HTERT RPE-1 (cell line): ENCODE results near the gene VSIG2.

Experiments used
- in situ Hi-C: fragments of 300-500 bp; cut with MboI; formaldehyde crosslinking; loops from 4 replicates; pipeline ENCODE4 v1.14.3; 2020; ENCODE audit warnings: low sequenced_read_pairs

The VSIG2 gene

DNA sequence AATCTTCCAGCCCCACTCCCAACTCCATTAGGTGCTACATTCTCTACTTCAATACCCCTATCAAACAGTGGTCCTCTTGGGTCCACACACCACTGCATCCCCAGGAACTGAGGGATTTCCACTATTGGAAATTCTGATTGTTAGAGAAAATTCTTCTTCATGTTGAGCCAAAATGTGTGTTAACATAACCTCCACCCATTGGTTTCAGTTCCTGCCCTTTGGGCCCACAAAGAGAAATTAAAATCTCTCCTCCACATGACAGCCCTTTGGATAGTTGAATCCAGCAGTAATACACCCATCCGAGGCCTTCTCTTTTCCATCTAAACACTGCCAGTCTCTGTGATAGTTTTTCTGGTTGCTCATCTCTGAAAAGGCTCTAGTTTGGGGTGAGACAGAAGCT is 2.1 kb downstream of the VSIG2 start:
- in situ Hi-C loops: no loop called here

GRCh38 chr11:124748481-124749343 is 3.3 kb downstream of the VSIG2 start:
- in situ Hi-C loops: no loop called here

DNA sequence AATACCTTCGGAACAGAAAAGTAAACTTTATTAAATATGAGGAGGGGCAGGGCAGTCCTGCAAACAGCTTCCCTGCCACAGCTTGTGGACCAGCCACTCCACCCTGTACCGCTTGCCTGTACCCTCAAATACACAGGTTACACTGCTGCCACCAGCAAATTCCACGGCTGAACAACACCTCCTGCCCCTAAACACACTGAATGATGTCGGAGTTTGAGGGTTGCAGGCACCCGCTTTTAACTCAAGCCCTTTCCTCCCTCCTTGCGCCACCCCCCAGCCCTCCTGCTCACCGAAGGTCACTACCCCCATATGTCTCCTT is 4.0 kb downstream of the VSIG2 start:
- in situ Hi-C loops: no loop called here

GRCh38 chr11:124747406-124748099 is 4.5 kb downstream of the VSIG2 start:
- in situ Hi-C loops: no loop called here

- in situ Hi-C loops: no loop called here
Observed at GRCh38 chr11:124746621-124747243, 5.3 kb downstream of the VSIG2 start.

DNA sequence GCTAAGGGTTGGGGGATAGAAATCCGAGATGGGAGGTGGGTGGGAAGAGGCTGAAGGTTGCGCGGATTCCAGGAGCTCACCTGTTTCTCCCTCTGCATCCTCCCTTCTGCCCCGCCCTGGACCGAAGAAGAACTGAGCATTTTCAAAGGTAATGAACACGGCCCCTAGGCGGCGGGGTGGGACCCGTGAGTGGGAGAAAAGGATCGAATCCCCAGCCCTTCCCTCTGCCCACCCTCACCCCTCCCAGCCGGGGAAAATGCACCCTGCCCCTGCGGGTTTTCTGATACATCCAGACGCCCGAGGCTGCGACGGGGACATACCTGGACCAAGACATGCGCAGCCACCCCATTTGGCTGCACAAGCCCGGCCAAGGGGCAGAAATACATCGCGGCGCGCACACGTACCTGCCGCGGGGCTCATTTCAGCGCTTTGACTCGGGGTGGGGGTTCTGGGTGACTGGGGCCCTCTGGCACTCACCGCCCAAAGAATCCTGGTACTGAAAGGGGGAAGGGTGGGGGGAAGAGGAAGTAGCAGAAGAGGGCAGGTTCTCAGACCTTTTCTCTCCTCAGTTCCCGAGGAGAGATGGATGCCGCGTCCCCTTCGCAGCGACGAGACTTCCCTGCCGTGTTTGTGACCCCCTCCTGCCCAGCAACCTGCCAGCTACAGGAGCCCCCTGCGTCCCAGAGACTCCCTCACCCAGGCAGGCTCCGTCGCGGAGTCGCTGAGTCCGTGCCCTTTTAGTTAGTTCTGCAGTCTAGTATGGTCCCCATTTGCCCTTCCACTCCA is 6.0 kb downstream of the VSIG2 start:
- in situ Hi-C loops: no loop called here

DNA sequence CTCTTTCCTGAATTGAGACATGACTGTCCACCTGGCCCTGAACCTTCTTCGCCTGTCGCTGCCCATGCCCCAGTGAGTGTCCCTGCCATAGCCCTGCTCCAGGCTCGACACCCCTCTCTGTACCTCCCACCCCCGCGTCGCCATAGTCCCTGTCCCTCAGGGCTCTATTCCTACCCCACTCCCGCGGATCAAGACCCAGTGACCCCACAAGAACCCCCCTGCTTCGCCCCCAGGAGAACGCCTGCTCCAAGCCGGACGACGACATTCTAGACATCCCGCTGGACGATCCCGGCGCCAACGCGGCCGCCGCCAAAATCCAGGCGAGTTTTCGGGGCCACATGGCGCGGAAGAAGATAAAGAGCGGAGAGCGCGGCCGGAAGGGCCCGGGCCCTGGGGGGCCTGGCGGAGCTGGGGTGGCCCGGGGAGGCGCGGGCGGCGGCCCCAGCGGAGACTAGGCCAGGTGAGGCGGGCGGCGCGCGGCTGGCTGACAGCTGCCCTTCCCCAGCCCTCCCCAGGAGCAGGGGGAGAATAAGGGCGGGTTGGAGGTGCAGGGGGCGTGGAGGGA is 6.7 kb downstream of the VSIG2 start:
- in situ Hi-C loops: no loop called here

DNA sequence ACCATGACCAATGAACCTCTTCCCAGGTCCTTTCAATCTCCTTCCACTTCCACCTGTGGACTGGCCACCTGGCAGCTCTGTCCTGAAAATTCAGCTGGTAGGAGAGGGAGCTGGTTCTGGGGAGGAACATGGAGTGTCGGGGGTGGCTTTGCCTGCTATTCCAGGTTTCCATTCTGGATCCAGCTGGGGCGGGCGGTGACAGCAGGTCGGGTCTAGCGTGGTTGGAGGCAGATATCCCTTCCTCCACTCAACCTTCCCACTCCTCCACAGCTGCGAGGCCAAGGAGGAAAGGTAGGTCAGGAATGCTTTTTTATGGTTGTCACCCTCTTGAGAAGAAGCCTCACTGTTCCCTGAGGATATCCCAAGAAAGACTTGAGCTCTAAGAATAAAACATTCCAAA is 9.0 kb downstream of the VSIG2 start:
- in situ Hi-C loops: no loop called here

GRCh38 chr11:124742555-124742954 is 9.5 kb downstream of the VSIG2 start:
- in situ Hi-C loops: no loop called here

DNA sequence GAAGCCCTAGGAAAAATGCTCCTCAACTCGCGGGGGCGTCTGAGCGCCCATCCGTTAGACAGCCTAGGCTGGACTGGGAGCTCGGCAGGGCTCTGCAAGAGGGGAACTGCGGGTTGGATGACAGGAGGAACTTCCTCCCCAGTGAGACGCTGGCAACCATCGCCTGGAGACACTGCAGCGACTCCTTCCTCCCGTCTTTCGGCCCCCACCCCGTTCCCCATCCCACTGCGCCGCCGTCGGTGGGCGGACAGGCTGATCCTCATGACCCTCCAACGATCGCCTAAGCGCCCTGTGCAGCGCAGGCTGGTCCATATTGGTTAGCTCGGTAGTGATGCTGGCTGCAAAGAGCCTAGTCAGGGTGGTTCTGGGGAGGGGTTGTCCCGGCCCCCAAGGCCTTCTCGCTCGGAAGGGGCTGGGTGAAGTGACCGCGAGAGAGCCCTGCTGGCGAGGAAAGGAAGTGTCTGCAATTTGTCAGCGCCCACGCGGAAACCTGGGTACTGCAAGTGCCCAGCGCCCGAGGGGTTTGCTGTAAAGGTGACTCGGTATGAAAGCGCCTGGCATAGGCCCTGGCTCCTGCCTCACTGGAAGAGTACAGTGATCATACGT is 11.7 kb downstream of the VSIG2 start:
- in situ Hi-C loops: no loop called here

DNA sequence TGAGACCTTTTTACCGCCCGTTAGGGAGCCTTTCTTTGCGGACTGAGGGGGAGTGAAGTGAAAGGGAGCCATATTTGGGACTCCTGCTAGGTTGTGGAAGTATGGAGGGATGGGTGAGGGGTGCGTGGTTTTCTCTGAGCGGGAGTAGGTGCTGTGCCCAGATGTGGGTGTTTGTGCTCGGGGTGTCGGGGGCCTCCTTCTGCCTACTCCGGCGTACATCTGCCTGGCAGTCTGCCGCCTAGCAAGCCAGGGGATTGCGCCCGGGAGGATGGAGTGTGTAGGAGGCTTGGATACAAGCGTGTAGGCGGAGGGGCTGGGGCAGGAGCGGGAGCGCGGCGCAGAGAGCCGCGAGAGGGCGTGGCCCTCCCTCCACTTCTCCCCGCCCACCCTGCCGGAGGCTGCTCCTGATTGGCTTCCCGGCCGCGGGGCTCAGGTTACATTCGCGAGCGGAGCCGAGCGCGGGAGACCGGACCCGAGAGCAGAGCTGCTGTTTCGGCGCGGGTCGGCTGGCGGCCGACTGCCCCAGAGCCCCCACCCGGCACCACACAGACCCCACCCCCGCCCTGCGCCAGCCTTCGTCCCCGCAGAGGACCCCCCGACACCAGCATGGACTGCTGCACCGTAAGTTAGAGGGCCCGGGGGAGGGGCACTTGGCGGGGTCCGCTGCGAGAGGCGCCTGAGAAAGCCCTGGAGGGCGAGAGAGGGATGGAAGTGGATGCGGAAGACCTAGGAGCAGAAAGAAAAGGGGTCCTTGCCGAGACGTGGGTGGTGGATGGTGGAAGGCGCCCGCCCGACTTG is 12.4 kb downstream of the VSIG2 start, which contains the start of gene NRGN:
Gene NRGN, plus strand, starts transcription at position 464 of the 798 bp plus-strand sequence. Its CDS starts 143 bp downstream, at position 607.
- in situ Hi-C loops: no loop called here

DNA sequence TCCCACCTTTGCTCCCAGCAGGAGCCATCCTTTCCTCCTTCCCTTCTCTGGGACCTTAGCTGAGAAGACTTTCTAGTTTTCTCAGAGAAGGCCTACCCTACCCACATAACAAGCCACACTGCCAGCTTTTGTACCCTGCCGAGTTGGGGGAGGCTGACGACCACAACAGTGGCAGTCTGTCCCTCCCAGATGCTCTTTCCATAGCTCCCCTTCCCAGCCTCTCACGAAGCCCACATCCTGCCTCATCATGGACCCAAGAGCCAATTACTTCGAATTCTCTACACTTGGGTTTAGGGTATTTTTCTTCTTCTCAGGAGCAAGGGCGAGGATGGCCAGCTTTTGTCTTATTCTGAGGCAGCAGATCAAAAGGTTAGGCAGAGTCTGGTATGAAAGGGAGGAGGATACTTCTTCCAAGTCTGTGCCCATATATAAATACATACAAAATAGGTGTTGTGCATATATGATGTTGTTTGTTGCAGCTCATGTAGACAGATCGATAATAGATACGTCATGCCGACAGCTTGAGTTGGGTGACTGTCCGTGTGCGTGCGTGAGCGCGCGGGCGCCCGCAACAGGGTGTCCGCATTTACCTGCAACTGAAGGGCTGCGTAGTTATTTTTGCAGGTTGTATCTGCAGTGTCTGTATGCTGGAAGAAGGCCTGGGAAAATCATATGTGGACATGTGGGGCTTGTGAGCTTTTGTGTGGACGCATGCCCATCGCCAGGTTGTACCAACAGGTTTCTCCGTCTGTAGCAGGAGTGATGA is 13.2 kb downstream of the VSIG2 start:
- in situ Hi-C loops: no loop called here

DNA sequence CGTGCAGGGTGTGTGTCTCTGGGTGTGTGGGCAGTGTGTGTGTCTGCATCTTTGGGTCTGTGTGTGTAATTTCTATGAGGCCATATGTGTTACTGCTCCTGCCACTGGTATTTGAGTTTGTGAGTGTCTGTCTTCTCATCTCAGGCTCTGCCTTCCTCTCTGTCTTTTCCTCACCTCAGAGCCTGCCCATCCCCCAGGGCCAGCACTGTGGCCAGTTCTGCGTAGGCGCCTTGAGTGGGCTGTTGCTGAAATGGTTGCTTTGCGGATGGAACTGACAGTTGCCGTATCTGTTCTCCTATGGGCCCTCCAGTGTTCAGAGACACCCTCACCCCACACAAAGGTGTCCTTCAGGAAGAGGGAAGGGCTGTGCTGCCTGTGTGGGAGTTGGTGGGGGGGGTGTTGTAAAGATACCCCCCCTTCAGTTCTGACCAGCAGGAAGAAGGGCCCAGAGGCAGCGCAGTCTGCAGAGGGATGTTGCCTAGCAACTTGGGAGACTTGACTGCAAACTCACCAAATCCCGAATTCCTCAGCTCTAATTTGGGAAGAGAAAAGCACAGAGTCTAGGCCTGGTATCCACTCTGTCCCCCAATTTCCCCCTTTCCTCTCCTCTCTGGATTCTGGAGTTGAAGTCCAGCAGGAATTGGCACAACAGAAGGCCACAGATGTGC is 14.3 kb downstream of the VSIG2 start:
- in situ Hi-C loops: no loop called here

GRCh38 chr11:124736736-124737135 is 15.3 kb downstream of the VSIG2 start:
- in situ Hi-C loops: no loop called here

DNA sequence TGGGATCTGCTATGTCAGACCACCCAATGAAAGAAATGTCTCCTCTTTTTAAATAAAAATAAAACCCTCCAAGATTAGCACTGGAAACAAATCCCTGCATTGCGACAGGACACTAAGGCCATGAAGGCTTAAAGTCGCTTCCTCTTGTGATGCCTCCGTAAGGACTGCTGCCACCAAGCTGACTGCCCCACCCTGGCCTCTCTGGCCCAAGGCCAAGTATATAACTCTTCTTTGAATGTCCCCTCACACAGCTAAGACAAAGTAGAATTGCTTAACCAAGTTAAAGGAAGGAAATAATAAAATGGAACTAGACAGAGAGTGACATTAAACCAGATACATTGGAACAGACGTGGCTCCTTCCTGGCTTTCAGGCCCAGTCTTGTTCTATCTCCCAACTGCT is 19.8 kb downstream of the VSIG2 start:
- in situ Hi-C loops: no loop called here

DNA sequence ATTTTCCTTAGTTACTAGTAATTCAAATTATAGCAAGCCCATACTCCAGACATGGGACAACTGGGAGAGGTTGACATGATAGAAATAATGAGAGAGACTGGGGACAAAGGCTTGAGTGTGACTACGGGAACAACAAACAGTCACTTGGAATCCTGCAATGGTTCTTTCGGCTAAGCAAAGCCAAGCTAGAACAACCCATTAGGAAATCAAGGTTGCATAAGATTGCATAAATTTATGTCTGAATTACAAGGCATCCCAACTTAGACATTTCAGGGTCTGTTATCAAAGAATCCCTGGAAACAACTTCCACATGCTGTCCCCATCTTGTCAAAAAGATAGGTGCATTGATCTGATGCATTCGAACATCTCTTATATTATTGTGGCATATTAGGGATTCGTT is 22.5 kb downstream of the VSIG2 start:
- in situ Hi-C loops: no loop called here

DNA sequence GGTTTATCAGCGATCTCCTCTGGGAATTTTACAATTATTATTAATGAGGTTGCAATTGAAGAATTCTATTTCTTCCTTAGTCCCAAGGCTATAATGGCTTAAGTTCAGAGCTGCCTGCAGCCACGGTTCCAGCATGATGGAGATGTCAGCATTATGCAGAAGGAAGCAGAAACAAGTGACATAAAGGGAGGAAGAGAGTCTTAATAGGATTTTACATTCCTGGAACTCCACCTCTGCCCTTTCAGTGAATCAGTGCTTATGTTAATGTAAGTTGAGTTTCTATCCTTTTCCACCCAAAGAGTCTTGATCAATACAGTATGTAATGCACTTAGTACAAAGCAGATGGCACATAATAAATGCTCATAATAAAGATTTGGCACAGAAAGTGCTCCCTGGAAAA is 23.9 kb downstream of the VSIG2 start:
- in situ Hi-C loops: no loop called here

DNA sequence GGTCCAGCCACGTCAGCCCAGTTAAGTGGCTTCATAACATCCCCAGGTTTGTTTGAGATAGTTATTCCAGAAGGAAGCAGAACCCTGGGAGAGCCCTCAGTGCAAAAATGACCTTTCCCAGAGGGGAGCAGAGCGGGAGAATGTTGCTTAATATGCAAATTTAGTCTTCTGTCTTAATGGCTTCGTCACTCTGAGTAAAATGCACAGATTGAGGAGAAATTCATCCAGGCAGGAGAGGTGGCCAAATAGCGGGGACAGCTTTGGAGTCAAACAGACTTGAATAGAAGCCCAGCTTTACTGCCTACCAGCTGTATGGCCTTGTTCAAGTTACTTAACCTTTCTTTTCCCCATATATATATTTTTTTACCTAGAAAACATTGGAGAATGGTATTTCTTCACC is 24.6 kb downstream of the VSIG2 start:
- in situ Hi-C loops: no loop called here
